T47D (cell line): ENCODE measurements around the gene PCSK7.

ENCODE experiments used
- DNase-seq, 2 experiments: peaks; one replicate each; pipeline versions ENCODE4 v3.0.0 to v3.0.0-alpha.2; 2011 to 2012; ENCODE audit warnings: low read depth in 1 of 2, low spot score in 1 of 2
- JUND ChIP-seq: IDR thresholded peaks from 2 replicates; pipeline ENCODE4 v1.6.1; 2012; ENCODE audit warnings: low read depth
- in situ Hi-C: cut with HindIII; loops from 2 replicates; pipeline ENCODE4 v1.10.0; 2016; ENCODE audit warnings: low sequenced_read_pairs, low pct_unique_long_range_greater_than_20kb

Gene PCSK7

DNA sequence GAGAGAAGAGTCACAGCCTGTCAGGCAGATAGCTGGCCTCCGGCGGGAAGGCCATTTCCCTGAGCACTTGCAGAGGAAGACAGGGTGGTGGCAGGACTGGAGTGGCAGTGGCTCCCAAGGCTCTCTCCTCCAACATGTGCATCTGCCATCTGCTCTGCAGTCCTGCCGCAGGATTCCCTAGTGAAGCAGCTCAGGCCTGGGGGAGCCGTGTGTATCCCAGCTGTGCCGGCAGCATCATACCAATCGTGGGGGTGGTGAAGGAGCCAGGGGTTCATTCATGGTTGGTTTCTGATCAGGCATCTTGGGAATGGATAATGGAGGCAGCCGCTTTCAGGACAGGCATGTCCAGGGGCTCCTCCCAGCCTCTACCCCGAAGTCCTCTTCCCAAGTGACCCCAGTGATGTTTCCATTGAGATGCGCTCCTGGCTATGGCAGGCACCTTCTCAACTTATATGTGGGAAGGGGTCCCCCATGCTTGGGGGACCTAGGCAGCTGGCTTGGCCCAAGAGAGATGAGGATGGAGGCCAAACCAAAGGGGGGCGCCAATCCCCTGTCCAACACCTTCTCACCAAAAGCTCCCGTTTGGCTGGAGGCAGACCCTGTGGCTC lies 26.6 kb downstream of the PCSK7 start:
- no peak for DNase-seq
- in situ Hi-C loops: no loop called here
- TF ChIP-seq JUND: no peak

- no peak for DNase-seq
- TF ChIP-seq JUND: no peak
- in situ Hi-C loops: no loop called here
Observed at GRCh38 chr11:117204283-117205080, 27.4 kb downstream of the PCSK7 start.

DNA sequence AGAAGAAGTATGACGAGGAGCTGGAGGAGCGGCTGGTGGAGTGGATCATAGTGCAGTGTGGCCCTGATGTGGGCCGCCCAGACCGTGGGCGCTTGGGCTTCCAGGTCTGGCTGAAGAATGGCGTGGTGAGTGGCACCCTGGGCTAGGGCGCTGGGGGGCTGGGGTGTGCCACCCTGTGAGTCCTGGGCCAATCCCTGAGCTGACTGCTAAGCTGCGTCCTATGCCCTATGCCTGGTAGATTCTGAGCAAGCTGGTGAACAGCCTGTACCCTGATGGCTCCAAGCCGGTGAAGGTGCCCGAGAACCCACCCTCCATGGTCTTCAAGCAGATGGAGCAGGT lies 28.8 kb downstream of the PCSK7 start:
- no peak for TF ChIP-seq JUND
- no peak for DNase-seq
- in situ Hi-C loops: no loop called here

GRCh38 chr11:117202386-117203068 lies 29.3 kb downstream of the PCSK7 start:
- no peak for TF ChIP-seq JUND
- in situ Hi-C loops: no loop called here
- DNase-seq: no peak

DNA sequence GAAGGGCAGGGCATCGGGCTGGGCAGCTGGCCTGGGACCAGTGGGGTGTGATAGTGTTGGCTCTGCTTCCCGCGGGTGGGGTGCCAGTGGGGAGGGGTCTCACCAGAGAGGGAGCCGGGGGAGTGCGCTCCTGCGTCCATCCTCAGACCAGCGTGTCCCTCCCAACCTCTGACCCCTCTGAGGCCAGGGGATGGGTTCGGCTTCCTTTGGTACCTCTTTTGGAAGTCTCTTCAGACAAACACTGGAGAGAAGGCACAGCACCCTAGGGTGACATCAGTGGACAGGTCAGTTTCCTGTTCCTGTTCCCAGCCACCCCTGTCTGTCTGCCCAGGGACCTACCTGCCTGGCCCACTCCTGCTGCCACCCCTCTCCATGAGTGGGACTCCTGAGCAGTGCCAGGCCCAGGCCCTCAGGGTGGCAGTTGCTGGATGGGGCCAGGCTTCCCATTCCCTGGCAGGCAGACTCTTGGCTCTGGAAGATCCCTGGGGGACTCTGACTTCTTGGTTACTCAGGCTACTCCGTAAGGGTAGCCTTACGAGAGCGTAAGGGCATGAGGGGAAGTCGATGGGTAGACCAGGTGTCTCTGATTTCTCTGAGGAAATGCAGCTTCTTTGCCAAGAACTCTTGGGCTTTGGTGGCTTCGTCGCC lies 30.1 kb downstream of the PCSK7 start:
- in situ Hi-C loops: no loop called here
- no peak for DNase-seq
- no peak for TF ChIP-seq JUND

DNA sequence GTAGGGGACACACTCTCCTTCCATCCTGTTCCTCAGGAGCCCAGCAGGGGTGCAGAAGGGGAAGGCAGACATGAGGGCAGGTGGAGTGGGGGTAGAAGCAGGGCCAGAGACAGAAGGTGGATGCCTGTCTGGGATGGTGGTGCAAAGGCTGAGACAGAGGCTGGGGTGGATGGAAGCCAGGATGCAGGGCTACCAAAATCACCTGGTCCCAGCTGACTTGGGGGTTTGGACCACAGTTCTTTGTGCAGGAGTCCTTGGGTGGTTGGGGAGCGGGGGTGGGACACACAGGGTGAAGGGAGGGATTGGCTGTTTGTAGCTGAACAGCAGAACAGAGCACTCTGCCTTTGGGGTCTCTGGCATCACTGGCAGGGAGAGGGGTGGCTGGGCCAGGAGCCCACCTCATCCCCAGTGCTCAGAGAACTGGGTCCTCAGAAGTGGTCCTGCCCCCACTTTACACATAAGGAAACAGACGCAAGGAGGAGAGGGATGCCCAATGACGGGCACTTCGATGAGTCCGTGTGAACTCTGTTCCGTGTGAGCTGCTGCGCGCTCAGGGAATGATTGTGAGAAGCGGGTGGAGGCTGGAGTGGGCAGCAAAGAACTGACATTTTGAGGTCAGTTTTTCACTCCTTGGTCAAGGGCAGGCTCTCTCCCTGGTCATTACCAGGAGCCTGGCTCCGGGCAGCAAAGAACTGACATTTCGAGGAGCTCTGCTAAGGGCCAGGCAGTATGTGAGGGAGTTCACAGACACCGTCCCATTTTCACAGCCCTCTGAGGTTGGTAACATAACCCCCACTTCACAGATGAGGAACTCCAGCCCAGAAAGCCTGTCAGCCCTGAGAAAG lies 30.8 kb downstream of the PCSK7 start:
- TF ChIP-seq JUND: no peak
- in situ Hi-C loops: no loop called here
- DNase-seq: no peak

- DNase-seq: no peak
- in situ Hi-C loops: no loop called here
- no peak for TF ChIP-seq JUND
Observed at GRCh38 chr11:117199916-117200812, 31.7 kb downstream of the PCSK7 start.

GRCh38 chr11:117199053-117199915 lies 32.6 kb downstream of the PCSK7 start, which contains the start of gene TAGLN:
Gene TAGLN, plus strand, starts transcription at chr11:117199370. Its CDS starts 3,644 bp downstream, at chr11:117203014.
- in situ Hi-C loops: no loop called here
- no peak for TF ChIP-seq JUND
- DNase-seq: no peak

GRCh38 chr11:117198613-117199012 lies 33.3 kb downstream of the PCSK7 start:
- TF ChIP-seq JUND: no peak
- in situ Hi-C loops: no loop called here
- no peak for DNase-seq
